ENCODE results near the gene HMOX1.

DNA sequence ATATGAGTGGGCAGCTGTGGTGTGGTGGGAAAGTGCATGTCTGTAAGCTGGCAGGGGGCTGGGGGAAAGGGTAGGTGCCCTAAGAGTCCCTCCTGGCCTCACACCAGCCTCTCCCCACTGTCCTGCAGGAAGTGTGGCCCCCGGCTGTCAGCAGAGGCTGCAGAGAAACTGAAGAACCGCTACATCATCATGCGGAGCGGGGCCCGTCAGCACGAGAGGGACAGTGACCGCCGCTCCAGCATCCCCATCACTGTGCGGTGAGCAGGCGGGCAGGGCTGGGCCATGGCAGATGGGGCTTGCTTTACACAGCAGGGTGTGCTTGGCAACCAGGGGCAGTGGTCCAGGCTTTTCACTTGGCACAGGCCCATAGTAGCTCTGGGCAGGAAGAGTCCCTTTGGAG lies 38.9 kb downstream of the HMOX1 start:
- TF ChIP-seq, protein P1, sequence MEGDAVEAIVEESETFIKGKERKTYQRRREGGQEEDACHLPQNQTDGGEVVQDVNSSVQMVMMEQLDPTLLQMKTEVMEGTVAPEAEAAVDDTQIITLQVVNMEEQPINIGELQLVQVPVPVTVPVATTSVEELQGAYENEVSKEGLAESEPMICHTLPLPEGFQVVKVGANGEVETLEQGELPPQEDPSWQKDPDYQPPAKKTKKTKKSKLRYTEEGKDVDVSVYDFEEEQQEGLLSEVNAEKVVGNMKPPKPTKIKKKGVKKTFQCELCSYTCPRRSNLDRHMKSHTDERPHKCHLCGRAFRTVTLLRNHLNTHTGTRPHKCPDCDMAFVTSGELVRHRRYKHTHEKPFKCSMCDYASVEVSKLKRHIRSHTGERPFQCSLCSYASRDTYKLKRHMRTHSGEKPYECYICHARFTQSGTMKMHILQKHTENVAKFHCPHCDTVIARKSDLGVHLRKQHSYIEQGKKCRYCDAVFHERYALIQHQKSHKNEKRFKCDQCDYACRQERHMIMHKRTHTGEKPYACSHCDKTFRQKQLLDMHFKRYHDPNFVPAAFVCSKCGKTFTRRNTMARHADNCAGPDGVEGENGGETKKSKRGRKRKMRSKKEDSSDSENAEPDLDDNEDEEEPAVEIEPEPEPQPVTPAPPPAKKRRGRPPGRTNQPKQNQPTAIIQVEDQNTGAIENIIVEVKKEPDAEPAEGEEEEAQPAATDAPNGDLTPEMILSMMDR (IDR thresholded peaks at IDR 0.05) = no peak
- no peak for TF ChIP-seq POLR2AphosphoS5 (IDR thresholded peaks at IDR 0.05)
- no peak for TF ChIP-seq EP300 (IDR thresholded peaks at IDR 0.05; ENCODE audit: low read depth)
- TF ChIP-seq POLR2A (IDR thresholded peaks at IDR 0.05) = no peak

Measured in transverse colon (tissue), 4 donors.